Measurements from ENCODE around the gene GLE1. TPM values are rescaled to one million over a fixed set of nuclear protein-coding genes. Genes with fewer than 3 reads are reported as not detected.

Gene GLE1
- total RNA-seq: 15.1 and 21.0 TPM in 2 replicates

GRCh38 chr9:128504485-128505413, at the start of gene GLE1:
Gene GLE1, plus strand, starts transcription at chr9:128504719. Its CDS starts 87 bp downstream, at chr9:128504806.

GRCh38 chr9:128455849-128456612, 48.5 kb upstream of the GLE1 start, which contains the start of gene ODF2:
Gene ODF2, plus strand, starts transcription at chr9:128456006. Its CDS starts 86 bp downstream, at chr9:128456092.

GRCh38 chr9:128552153-128552743, 47.7 kb downstream of the GLE1 start, which contains the start of gene SPTAN1:
Gene SPTAN1, plus strand, starts transcription at chr9:128552587. Its CDS starts 14,154 bp downstream, at chr9:128566741.

Other genes starting within 250 kb of the GLE1 start
- gene GOLGA2, start 228.7 kb upstream of the GLE1 start, total RNA-seq: 44.4 and 94.0 TPM in 2 replicates
- 20.0 and 24.1 TPM in 2 replicates for gene SWI5, start 228.4 kb upstream of the GLE1 start, total RNA-seq
- gene TRUB2, start 182.3 kb upstream of the GLE1 start, total RNA-seq: 19.3 and 25.1 TPM in 2 replicates
- gene COQ4, start 181.9 kb upstream of the GLE1 start, total RNA-seq: 16.2 and 22.9 TPM in 2 replicates
- 24.1 and 37.9 TPM in 2 replicates for gene SLC27A4, start 164.2 kb upstream of the GLE1 start, total RNA-seq
- gene URM1, start 133.3 kb upstream of the GLE1 start, total RNA-seq: 37.1 and 85.3 TPM in 2 replicates
- gene CERCAM, start 83.9 kb upstream of the GLE1 start, total RNA-seq: 9.6 and 35.7 TPM in 2 replicates
- 31.2 and 48.5 TPM in 2 replicates for gene ODF2, start 48.7 kb upstream of the GLE1 start, total RNA-seq
- 452 and 679 TPM in 2 replicates for gene SPTAN1, start 47.9 kb downstream of the GLE1 start, total RNA-seq
- gene DYNC2I2, start 152.1 kb downstream of the GLE1 start, total RNA-seq: 50.4 and 67.8 TPM in 2 replicates
- gene SET, start 184.5 kb downstream of the GLE1 start, total RNA-seq: 519 and 772 TPM in 2 replicates
- gene PKN3, start 197.8 kb downstream of the GLE1 start, total RNA-seq: 13.5 and 22.7 TPM in 2 replicates
- 26.9 and 39.0 TPM in 2 replicates for gene ZDHHC12, start 219.4 kb downstream of the GLE1 start, total RNA-seq

Data from bladder microvascular endothelial cell (primary cell).